Liver (tissue), 9 donors: Measurements from ENCODE around the gene SIX4. TPM values are rescaled to one million over a fixed set of nuclear protein-coding genes. Genes with fewer than 3 reads are reported as not detected.

ENCODE experiments used
- DNase-seq: peaks from one replicate; pipeline ENCODE4 v3.0.0-alpha.2; 2017; ENCODE audit warnings: low spot score
- H3K27ac ChIP-seq, 2 donors: one replicate each; pipeline ENCODE4 v1.7.0; 2013; ENCODE audit warnings: inconsistent platforms in 2 of 2, low read length in 2 of 2, control low read depth in 1 of 2, low read depth in 1 of 2, mild to moderate bottlenecking in 1 of 2
- H3K27me3 ChIP-seq, 4 donors: one replicate each; pipeline versions ENCODE4 v1.6.1 to v1.7.0; 2013; ENCODE audit warnings: low read length in 3 of 4, inconsistent platforms in 1 of 4, mild to moderate bottlenecking in 1 of 4, moderate library complexity in 1 of 4; ENCODE audit not compliant: control insufficient read depth in 4 of 4, insufficient read depth in 4 of 4
- H3K36me3 ChIP-seq, 4 donors: one replicate each; pipeline versions ENCODE4 v1.6.1 to v1.7.0; 2013; ENCODE audit warnings: low read length in 3 of 4, mild to moderate bottlenecking in 3 of 4, low read depth in 1 of 4, moderate library complexity in 1 of 4; ENCODE audit not compliant: control insufficient read depth in 4 of 4, insufficient read depth in 3 of 4
- H3K4me1 ChIP-seq, 4 donors: one replicate each; pipeline versions ENCODE4 v1.6.1 to v1.7.0; 2013; ENCODE audit warnings: low read length in 3 of 4, mild to moderate bottlenecking in 3 of 4, moderate library complexity in 1 of 4; ENCODE audit not compliant: control insufficient read depth in 4 of 4, insufficient read depth in 4 of 4
- H3K4me3 ChIP-seq, 3 donors: one replicate each; pipeline versions ENCODE4 v1.6.1 to v1.7.0; 2013; ENCODE audit warnings: low read length in 3 of 3, control low read depth in 1 of 3, low read depth in 1 of 3, mild to moderate bottlenecking in 1 of 3
- H3K9ac ChIP-seq, 2 donors: one replicate each; pipeline ENCODE4 v1.7.0; 2013; ENCODE audit warnings: low read length in 2 of 2, mild to moderate bottlenecking in 2 of 2, moderate library complexity in 2 of 2, control low read depth in 1 of 2, low read depth in 1 of 2
- H3K9me3 ChIP-seq, 4 donors: one replicate each; pipeline versions ENCODE4 v1.6.1 to v1.7.0; 2013; ENCODE audit warnings: low read length in 3 of 4; ENCODE audit not compliant: control insufficient read depth in 4 of 4
- EGR1 ChIP-seq, 2 donors: IDR thresholded peaks; 2 replicates each; pipeline ENCODE4 v1.6.1; 2016 to 2018; ENCODE audit warnings: antibody characterized with exemption in 2 of 2, low read depth in 2 of 2
- FOXA1 ChIP-seq: IDR thresholded peaks from 2 replicates; pipeline ENCODE4 v1.6.1; 2016; ENCODE audit warnings: antibody characterized with exemption
- FOXA2 ChIP-seq: IDR thresholded peaks from 2 replicates; pipeline ENCODE4 v1.6.1; 2016; ENCODE audit warnings: antibody characterized with exemption
- GABPA ChIP-seq, 2 donors: IDR thresholded peaks in 1 of 2; conservative IDR thresholded peaks in 1 of 2; 2 replicates each; pipeline ENCODE4 v1.6.1; 2016; ENCODE audit warnings: antibody characterized with exemption in 2 of 2, mild to moderate bottlenecking in 1 of 2, moderate library complexity in 1 of 2
- HNF4A ChIP-seq, 2 donors: conservative IDR thresholded peaks; 2 replicates each; pipeline ENCODE4 v1.6.1; 2016; ENCODE audit warnings: antibody characterized with exemption in 2 of 2, mild to moderate bottlenecking in 2 of 2
- HNF4G ChIP-seq: IDR thresholded peaks from 2 replicates; pipeline ENCODE4 v1.6.1; 2016; ENCODE audit warnings: antibody characterized with exemption
- NR2F2 ChIP-seq: IDR thresholded peaks from 2 replicates; pipeline ENCODE4 v1.6.1; 2016; ENCODE audit warnings: antibody characterized with exemption
- RAD21 ChIP-seq, 2 donors: IDR thresholded peaks; 2 replicates each; pipeline ENCODE4 v1.6.1; 2016; ENCODE audit warnings: antibody characterized with exemption in 2 of 2, mild to moderate bottlenecking in 2 of 2
- RXRA ChIP-seq, 2 donors: IDR thresholded peaks; 2 replicates each; pipeline ENCODE4 v1.6.1; 2017 to 2018; ENCODE audit warnings: antibody characterized with exemption in 2 of 2, mild to moderate bottlenecking in 1 of 2
- SP1 ChIP-seq: IDR thresholded peaks from 2 replicates; pipeline ENCODE4 v1.6.1; 2018; ENCODE audit warnings: antibody characterized with exemption, mild to moderate bottlenecking
- TAF1 ChIP-seq: conservative IDR thresholded peaks from 2 replicates; pipeline ENCODE4 v1.6.1; 2016; ENCODE audit warnings: antibody characterized with exemption, mild to moderate bottlenecking
- WGBS: extraction: QIAGEN DNeasy Blood & Tissue Kit; methylation state at CpG from one replicate; pipeline ENCODE4 v1.1.7; 2013; 5-methylcytosine and 5-hydroxymethylcytosine counted together
- polyA plus RNA-seq, 2 donors: library from polyadenylated mRNA; stranded (reverse) in 1 of 2; unstranded in 1 of 2; fragments of 200-250 nt in 1 of 2; fragments of >200 nt in 1 of 2; fragmentation: Nextera tagmentation in 1 of 2; extraction: Ambion mirVana in 1 of 2; gene quantifications; one replicate each; pipeline versions ENCODE4 v1.2.1 to v1.2.3, GENCODE V29; 2013 to 2015
- total RNA-seq, 2 donors: library from RNA; depleted of rRNA; stranded (reverse); fragments of >200 nt; gene quantifications; one replicate each; pipeline ENCODE4 v1.2.3, GENCODE V29; 2014
- TF ChIP-seq, protein P1 (sequence below): IDR thresholded peaks from 2 replicates; pipeline ENCODE4 v1.6.1; 2016; ENCODE audit warnings: antibody characterized with exemption
- TF ChIP-seq, protein P2 (sequence below): fragments of 150-350 bp; IDR thresholded peaks from 2 replicates; pipeline ENCODE4 v1.5.1; 2017; ENCODE audit warnings: improper control_type of control experiment, low read depth, low read length; ENCODE audit not compliant: missing input control
- TF ChIP-seq, protein P3 (sequence below): IDR thresholded peaks from 2 replicates; pipeline ENCODE4 v1.6.1; 2016; ENCODE audit warnings: antibody characterized with exemption
- donor health status: healthy.
- donor health status: healthy.
- donor health status: healthy.
- donor health status: healthy.
- donor health status: healthy.

Gene SIX4
- total and polyA plus RNA-seq, 4 donors = 0.08 to 0.93 (median 0.13) TPM

DNA sequence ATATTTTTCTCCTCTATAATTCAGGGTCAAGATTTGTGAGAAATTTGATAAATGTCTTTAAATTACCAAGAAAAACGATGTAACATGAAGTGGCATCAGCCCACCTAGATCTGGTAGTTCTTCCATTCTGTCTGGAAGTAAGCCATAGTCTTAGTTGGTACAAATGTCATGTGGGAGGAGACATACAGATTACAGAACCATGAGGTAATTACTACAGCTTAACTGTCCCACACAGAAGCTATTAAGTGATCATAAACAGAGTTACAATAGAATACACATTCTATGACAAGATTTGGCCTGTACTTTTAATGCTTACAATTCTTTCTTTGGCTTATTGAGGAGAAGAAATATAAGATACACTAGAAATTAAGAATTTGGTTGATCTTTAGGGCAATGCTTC, 61.2 kb downstream of the SIX4 start:
- DNase-seq = no peak
- Histone ChIP-seq H3K4me1 (peaks cover 0 to under 1% (median 0%) of the 10 kb centered on the region in 4 donors), H3K27me3 (no peaks in the 10 kb centered on the region), H3K4me3 (no peak overlapping the region), H3K9me3 (no peaks in the 10 kb centered on the region), H3K27ac (no peak overlapping the region), H3K9ac (no peak overlapping the region), H3K36me3 (no peaks in the 10 kb centered on the region)
- 78% methylated on average over 1 of the region's 1 CpG for WGBS
- TF ChIP-seq NR2F2 (no peak), EGR1 (IDR thresholded peaks at IDR 0.05; ENCODE audit: low read depth in 2 of 2) (no peak)

DNA sequence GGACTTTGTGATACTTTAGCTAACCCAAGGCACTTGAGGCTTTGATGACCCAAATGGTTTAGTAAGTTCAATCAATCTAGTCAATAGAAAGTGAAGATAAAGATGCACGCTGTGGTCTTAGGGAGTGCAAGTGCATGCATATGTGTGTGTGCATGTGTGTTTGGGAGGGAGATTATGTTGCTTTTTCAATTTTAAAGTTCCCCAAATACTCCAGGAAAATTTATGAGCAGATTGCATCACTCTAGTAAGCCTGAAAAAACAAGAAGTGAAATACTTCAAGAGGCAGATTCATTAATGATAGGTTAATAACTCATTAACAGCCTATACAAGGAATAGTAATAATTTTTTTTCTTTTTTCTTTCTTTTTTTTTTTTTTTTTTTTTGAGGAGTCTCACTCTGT, 62.4 kb downstream of the SIX4 start:
- H3K4me3 ChIP-seq = no peak overlapping the region
- WGBS = 71% methylated on average over 1 of the region's 1 CpG
- TF ChIP-seq, protein P1, sequence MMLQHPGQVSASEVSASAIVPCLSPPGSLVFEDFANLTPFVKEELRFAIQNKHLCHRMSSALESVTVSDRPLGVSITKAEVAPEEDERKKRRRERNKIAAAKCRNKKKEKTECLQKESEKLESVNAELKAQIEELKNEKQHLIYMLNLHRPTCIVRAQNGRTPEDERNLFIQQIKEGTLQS = no peak
- no peak for TF ChIP-seq EGR1 (IDR thresholded peaks at IDR 0.05; ENCODE audit: low read depth in 2 of 2)
- TF ChIP-seq RXRA (IDR thresholded peaks at IDR 0.05) = no peak
- no peak for TF ChIP-seq SP1
- TF ChIP-seq, protein P2, sequence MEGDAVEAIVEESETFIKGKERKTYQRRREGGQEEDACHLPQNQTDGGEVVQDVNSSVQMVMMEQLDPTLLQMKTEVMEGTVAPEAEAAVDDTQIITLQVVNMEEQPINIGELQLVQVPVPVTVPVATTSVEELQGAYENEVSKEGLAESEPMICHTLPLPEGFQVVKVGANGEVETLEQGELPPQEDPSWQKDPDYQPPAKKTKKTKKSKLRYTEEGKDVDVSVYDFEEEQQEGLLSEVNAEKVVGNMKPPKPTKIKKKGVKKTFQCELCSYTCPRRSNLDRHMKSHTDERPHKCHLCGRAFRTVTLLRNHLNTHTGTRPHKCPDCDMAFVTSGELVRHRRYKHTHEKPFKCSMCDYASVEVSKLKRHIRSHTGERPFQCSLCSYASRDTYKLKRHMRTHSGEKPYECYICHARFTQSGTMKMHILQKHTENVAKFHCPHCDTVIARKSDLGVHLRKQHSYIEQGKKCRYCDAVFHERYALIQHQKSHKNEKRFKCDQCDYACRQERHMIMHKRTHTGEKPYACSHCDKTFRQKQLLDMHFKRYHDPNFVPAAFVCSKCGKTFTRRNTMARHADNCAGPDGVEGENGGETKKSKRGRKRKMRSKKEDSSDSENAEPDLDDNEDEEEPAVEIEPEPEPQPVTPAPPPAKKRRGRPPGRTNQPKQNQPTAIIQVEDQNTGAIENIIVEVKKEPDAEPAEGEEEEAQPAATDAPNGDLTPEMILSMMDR = no peak
- TF ChIP-seq GABPA (IDR thresholded peaks at IDR 0.05 in 1 of 2, conservative IDR thresholded peaks at IDR 0.05 in 1 of 2) = no peak
- no peak for TF ChIP-seq HNF4G
- no peak for TF ChIP-seq NR2F2
- no peak for TF ChIP-seq TAF1
- no peak for TF ChIP-seq HNF4A (conservative IDR thresholded peaks at IDR 0.05)
- TF ChIP-seq RAD21 (IDR thresholded peaks at IDR 0.05) = no peak
- TF ChIP-seq, protein P3, sequence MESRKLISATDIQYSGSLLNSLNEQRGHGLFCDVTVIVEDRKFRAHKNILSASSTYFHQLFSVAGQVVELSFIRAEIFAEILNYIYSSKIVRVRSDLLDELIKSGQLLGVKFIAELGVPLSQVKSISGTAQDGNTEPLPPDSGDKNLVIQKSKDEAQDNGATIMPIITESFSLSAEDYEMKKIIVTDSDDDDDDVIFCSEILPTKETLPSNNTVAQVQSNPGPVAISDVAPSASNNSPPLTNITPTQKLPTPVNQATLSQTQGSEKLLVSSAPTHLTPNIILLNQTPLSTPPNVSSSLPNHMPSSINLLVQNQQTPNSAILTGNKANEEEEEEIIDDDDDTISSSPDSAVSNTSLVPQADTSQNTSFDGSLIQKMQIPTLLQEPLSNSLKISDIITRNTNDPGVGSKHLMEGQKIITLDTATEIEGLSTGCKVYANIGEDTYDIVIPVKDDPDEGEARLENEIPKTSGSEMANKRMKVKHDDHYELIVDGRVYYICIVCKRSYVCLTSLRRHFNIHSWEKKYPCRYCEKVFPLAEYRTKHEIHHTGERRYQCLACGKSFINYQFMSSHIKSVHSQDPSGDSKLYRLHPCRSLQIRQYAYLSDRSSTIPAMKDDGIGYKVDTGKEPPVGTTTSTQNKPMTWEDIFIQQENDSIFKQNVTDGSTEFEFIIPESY = no peak
- TF ChIP-seq FOXA2 = no peak
- TF ChIP-seq FOXA1 = no peak
- no peaks in the 10 kb centered on the region for H3K9me3 ChIP-seq
- peaks cover 2 to 6% (median 4%) of the 10 kb centered on the region in 4 donors for H3K4me1 ChIP-seq
- H3K27me3 ChIP-seq = no peaks in the 10 kb centered on the region
- DNase-seq = no peak
- H3K9ac ChIP-seq = no peak overlapping the region
- H3K27ac ChIP-seq = no peak overlapping the region
- H3K36me3 ChIP-seq = no peaks in the 10 kb centered on the region

Other genes starting within 250 kb of the SIX4 start
- not detected for gene C14orf39, start 238.3 kb downstream of the SIX4 start, total RNA-seq
- not detected for gene C14orf39, start 238.3 kb downstream of the SIX4 start, polyA plus RNA-seq
- gene SIX6, start 215.2 kb downstream of the SIX4 start, total RNA-seq = not detected
- gene SIX6, start 215.2 kb downstream of the SIX4 start, polyA plus RNA-seq = not detected
- gene SIX1, start 74.9 kb downstream of the SIX4 start, total RNA-seq = not detected
- not detected for gene SIX1, start 74.9 kb downstream of the SIX4 start, polyA plus RNA-seq
- gene MNAT1, start 10.4 kb upstream of the SIX4 start, total RNA-seq = 10 to 100 TPM; 13.8 to 18.5 TPM
- 10 to 100 TPM in 1 of 2 donors, 1 to 10 TPM in 1; 8.9 to 15.5 TPM for gene MNAT1, start 10.4 kb upstream of the SIX4 start, polyA plus RNA-seq